Globus pallidus (tissue), 1 donor: Measurements from ENCODE around the gene OGFOD2.

Source experiments
- DNase-seq: peaks from one replicate; pipeline ENCODE4 v3.0.0-alpha.2; 2015; ENCODE audit warnings: low spot score

The OGFOD2 gene

DNA sequence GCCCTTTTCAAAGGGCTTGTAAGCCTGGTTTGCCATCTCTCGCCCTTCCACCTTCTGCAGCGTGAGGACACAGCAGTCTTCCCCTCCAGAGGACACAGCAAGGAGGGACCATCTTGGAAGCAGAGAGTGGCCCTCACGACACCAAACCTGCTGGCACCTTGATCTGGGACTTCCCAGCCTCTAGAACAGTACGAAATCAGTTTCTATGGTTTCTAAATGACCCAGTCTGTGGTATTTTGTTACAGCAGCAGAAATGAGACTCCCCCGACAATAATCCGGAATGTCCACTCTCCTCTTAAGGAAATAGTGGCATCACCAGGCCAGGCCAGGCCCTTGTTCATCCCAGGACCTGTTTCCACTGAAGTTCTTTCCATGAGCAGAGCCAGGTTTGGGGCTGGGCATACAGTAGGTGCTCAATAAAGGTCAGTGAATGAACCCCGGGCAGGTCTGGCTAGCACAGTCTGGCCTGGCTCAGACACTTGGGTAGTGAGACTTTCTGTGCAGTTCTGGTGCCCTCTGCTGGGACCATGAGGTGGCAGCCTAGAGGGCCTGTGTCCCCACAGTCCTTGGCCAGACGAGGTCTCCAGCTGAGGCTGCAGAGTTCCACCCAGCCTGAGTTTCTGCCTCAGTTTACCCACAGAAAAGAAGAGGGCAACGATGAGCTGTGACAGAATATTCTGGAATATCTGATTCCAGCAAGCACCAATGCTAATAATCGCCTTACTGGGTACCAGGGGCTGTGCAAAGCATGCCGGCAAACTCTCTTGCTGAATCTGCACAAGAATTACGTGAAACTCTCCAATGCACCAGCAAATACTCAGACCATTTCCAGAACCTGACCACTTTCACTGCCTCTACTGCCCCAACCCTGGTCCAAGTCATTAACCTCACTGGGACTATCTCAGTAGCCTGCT, 22.8 kb upstream of the OGFOD2 start:
- DNase-seq, result peak; percentile 81

DNA sequence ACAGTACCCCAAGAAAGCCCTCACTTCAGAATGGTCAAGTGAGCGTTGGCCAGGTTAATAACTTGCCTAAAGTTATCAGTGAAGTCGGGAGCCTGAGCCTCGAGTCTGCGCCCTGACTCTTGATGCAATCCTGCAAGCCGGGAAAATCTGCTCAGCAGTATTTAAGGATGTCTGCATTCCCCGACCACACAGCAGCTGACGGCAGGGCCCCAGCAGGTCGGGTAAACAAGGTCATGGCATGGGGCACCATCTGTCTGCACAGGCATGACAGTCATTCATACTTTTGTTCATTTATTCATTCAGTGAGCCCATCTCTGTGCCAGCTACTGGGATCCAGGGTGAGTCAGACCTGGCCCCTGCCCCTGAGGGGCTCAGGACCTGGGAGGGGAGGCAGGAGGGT, 19.9 kb upstream of the OGFOD2 start:
- DNase-seq, result no peak

DNA sequence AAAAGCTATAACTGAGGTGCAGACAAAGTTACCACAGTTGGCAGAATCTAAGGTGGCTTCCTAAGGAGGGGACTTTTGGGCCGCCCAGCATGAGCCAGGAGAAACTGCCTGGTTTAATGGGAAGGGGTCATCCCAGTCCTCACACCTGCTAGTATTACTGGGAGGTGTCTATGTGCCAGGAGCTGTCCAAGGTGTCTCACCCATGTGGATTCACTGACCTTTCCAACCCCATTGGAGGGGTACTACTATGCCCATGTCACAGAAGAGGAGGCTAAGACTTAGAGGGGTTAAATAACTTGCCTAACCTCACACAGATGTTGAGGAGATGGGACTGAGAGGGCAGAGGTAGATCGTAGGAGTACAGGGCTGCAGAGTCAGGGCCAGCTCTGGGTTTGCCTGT, 19.0 kb upstream of the OGFOD2 start:
- no peak for DNase-seq

DNA sequence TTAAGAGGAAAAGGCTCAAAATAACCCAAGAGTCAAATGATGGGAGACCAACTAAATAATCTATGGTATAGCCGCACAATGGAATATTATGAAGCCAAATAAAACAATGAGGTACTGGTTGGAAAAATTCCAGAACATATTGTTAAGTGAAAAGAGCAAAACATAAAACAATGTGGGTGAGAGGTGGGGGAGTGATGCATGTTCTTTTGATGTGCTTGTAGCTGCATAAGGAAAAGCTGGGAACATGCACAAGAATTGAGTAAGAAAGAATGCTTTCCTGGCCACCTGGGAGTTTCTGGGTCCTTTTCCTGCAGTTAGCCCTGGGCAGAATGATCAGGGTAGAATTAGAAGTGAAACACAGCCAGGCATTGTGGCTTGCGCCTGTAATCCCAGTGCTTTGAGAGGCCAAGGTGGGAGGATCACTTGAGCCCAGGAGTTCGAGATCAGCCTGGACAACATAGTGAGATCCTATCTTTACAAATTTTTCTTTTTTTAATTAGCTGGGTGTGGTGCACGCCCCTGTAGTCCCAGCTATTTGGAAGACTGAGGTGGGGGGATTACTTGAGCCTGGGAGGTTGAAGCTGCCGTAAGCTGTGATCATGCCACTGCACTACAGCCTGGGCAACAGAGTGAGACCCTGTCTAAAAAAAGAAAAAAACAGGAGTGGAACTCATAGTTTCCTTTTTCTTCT, 16.7 kb upstream of the OGFOD2 start:
- no peak for DNase-seq

DNA sequence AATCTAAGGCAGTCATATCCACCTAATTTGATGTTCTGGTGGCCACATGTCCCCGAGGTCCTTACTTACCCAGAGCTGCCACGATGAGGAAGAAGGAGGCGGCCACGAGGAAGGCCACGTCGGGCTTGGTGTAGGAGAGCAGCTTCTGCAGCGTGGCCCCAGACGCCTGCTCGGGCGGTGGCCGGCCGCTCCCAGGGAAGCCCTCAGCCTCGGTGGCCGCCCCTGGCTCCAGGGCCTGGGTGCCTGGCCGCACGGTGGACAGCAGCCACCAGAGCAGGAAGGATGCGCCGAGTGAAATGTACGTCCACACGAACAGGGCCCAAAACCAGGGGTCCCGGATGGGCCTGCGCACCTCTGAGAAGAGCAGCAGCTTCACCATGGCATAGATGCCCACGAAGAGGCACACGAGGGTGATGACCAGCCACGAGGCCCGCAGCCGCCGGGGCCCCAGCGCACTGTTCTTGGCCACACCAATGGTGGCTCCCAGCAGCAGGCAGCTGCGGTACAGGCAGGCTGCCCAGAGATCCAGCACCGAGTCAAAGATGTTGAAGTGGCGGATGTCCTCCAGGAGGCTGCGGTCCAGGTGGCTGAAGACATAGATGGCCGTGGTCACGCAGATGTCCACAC, 15.4 kb upstream of the OGFOD2 start:
- DNase-seq, result no peak

DNA sequence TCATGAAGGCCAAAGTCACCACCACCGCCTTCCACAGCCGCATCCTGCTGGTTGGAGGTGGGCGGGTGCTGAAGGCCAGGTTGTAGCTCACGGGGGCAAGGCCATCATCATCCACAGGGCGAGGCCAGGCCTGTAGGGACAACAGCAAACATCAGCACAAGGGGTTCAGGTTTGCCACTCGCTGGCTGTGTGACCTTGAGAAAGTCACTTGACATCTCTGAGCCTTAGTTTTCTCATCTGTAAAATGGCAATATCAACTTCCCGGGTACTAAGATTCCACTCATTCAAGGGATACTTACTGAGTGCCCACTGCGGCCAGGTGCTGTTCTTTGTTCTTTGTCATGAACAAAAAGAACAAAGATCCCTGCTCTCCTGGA, 14.9 kb upstream of the OGFOD2 start:
- no peak for DNase-seq

DNA sequence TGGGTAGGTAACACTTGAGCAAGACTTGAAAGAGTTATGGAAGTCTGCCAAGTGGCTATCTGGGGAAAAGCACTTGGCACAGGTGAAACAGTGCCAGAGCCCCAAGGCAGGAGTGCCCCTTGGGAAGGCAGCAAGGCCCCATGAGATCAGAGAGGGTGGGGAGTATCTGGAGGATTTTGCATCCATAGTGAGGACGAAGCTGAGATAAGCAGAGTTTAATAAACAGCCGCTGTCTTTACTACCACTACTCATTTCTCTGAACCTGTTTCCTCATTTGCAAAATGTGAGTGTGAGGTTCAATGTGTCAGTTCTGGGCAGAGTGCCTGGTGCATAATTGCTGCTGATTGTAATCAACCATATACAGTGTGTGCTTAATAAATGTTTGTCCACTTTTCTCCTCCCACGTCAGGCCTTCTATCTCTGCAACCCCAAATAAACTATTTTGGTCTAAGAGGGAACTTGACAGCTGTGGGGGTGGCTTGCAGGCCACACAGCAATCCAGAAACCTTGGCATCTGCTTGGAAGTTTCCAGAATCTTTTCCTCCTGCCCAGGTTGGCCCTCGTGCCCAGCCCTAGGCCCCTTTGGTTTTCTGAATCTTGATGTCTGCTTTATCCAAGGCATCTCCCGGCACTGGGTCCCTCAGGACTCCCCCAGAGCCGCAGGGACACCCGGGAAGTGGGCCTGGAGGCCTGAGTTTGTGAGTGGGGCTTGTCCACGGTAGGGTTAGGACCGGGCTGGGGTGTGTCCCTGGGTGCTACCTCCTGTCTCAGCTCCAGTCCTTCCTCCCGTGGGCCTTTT, 13.3 kb upstream of the OGFOD2 start:
- no peak for DNase-seq

DNA sequence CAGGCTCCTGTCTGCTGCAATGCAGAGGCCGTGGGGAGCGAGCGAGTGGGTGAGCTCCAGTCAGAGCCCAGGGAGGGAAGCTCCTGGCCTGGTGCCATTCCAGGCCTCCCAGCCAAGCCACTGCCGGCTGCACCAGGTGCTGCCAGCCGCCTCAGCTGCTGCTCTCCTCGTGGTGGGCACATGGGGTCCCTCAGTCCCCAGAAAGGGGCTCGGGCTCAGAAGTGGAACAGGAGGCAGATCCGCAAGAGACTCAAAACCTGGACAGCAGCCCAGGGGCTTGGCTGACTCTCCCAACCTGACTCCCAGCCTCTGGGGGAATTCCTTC, 11.1 kb upstream of the OGFOD2 start:
- peak; percentile 34 for DNase-seq

DNA sequence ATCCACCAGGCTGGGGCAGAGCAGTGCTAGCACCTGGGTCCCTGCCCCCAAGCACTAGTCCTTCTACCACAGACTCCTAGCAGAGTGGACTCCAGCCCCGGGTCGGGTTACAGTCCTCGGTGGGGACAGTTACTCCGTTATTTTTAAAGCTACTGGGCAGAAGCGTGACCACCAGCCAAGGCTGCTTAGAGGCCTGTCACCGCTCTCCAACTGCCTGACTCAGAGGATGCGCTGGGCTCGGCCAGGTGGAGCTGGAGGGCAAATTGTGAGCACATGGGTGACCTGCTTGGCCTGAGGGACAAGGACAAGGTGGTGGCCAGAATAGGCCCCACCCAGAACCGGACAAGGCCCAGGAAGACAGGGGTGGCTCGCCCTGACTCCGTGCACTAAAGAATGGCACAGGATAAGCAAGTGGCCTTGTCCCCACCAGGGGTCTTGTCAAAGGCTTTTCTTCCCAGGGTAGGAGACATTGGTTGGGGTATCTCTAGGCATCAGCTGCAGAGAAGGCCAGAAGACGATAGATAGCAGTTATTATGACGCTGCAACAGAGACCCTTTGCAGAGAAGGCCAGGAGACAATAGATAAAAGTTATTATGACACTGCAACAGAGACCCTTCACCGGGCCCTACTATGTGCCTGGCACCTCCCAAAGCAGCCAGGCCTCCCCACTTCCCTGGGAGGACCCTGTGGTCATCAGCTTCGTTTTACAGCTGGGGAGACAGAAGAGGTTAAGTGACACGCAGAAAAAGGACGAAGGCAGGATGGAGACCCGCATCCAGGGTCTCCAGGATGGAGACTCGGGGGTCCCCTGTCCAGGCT, 10.4 kb upstream of the OGFOD2 start:
- no peak for DNase-seq

DNA sequence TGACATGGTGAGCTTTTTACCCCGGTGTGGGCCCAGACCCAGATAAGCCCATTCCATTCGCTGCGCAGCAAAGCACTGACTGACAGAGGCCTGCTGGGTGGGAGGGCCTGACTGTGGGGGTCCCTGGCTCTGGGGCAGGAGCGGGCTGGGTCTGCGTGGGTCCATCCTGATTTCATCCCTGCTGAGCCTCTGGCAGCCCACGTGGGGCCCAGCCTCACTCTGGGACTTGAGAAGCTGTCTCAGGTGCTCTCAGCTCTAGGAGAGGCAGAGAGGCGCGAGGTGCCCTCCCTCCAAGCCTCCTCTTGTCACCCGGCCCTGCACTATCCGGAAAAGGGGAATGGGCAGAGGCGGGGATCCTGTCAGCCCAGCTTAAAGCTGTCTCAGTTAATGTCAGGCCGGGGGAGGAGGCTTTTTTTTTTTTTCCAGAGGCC, 9.7 kb upstream of the OGFOD2 start:
- DNase-seq, result no peak

DNA sequence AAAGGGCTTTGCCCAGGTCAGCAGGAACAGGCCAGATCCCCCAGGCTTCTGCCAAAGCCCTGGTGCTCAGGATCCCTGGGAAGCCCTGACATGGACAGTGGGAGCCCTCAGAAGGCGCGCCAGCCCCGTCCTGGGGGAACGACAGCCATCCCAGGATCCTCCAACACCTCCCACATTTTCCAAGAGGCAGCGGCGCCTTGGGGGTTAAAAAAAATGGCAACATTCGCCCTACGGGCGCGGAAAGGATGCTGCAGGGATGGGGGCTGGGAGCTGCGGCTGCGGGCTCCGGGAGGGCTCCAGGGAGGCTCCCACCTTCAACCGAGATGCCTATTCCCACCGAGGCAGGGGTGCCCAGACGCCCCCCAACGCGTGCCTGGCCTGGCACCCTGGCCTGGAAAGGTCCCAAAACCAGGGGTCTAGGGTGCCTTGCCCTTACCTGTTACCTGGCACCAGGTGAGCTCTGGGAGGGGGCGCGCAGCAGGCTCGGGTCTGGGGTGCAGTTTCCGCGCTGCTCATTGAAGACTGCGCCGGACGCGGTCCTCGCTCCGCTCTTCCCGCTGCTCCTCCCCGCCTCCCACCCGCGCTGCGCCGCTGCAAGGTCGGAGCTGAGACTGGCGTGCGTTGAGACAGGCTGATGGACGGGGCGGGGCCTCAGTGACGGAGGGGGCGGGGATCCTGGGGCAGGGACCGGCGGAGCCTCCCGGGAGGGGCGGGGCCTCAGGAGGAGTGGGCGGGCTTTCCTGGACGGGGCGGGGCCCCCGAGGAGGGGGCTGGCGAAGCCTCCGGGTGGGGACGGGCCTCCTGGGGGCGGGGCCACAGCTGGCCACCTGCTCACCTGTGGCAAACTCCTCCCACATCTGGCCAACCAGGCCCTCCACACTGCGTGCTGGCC, 8.9 kb upstream of the OGFOD2 start, which contains the start of gene ABCB9:
Gene ABCB9, minus strand, starts transcription at position 613 of the 892 bp plus-strand sequence. CDS start 6,228 bp downstream, outside the sequence.
- peak; percentile 90 for DNase-seq

DNA sequence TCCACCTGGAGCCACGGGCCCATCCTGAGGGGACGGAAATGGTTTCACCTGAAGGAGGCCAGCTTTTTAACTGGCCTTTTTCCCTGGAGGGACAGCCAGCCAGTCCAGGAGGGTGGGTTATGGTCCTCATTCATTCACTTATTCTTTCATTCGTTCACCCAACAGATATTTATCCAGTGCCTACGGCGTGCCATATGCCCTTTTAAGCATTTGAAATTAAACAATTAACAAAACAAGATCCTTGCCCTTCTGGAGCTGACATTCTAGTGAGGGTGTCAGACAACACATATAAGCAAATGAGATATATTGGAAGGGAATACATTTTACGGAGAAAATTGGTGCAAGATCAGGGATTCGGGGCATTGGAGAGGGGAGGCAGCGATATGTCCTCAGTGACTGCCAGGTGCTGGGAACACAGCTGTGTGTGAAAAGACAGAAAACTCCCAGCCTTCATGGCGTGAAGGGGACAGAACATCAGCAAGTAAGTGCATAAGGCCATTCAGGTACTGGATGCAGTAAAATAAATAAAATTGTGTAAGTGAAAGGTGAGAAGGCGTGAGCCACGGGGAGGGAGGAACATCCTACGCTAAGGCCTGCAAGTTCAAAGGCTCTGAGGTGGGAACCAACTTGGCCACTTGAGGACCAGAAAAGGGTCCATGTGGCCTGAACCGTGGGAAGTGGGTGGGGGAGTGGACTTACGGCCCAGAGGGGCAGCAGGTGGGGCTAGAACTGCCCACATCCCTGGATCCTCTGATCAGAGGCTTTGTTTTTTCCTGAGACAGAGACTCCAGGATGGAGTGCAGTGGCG, 8.1 kb upstream of the OGFOD2 start:
- no peak for DNase-seq

DNA sequence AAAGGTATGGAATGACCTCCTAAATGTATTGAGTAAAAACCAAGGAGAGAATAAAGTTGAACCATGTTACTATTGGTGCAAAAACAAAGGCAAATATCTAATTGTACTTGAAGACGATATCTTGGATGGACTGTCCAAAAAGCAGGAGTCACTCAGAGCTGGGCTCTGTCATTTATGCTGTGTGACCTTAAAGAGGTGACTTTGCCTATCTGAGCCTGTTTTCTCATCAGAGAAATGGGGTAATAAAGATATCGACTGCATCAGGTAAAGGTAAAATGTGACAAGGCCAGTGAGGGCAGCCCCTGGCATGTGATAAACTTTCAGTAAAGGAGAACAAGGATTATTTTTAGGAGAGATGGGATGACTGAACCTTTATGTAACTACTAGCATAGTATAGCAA, 6.9 kb upstream of the OGFOD2 start:
- no peak for DNase-seq

DNA sequence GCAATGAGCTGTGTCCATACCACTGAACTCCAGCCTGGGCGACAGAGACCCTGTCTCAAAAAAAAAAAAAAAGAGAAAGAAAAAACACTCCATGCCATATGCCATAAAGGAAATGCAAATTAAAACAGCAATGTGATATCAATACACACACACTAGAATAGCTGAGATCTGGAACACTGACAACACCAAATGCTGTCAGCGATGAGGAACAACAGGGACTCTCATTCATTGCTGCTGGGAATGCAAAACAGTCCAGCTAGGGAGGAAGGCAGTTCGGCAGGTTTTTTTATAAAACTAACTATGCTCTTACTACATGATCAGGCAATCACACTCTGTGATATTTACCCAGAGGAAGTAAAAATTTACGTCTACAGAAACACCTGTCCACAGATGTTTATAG, 5.4 kb upstream of the OGFOD2 start:
- DNase-seq, result peak; percentile 80

DNA sequence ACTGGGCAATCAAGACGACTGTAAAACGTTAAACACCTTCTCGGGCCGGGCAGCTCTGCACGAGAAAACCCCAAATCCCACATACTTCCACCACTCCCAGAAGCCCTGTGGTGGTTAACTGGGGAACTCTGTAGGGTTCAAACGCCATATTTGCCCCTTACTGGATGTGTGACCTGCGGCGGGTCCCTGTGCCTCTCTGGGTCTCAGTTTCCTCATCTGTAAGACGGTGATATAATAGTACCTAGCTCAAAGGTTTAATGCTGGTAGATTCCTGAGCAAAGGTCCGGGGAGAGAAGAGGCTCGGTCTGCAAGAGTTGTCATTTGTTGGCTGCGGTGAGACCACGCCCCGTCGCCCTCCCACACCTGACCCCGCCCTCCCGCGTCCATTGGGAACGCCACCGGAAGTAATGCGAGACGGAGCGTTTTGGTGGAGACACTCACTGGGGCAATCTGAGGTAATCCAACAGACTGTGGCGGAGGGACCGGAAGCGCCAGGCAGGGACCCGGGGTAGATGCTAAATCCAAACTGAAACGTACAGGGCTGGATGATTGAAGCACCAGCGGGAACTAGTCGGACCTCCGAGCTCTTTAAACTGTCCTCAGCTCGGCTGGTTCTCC, 661 bp upstream of the OGFOD2 start:
- peak; percentile 98 for DNase-seq

DNA sequence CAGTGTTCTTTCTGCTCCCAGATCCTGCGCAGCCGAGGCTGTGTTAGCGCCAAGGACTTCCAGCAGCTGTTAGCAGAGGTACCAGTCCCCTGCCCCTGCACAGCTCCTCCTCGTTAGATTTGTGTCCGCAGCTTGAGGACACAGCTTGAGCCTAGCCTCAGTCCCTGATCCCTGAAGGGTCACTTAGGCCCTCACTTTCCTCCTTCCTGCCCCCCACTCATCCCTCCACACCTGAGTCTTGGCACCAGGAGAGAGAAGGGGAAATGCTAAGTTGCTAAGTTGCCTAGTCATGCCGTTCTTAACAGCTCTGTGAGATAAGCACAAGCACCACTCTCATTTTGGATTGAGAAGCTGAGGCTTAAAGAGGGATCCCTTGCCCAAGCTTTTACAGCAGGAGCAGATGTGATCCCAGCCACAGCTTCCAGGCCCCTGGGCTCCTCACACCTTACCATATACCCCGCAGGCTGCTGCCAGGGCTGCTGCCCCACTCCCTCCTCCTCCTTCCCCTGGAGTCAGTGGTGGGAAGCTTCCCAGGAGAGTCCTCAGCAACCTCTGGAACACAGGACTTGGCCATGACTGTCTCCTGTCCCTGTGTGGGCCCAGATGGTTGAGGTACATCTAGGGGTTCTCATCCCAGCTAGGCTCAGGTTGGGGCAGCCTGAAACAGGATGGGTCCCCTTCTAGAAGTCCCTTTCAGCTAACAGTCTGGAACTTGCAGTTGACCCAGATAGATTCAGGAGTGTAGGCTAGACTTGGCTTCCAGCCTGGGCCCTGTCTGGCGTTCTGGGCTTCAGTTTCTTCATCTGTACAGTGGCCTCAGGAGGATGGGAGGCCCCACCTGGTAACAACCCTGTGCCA, 975 bp downstream of the OGFOD2 start:
- DNase-seq, result no peak

DNA sequence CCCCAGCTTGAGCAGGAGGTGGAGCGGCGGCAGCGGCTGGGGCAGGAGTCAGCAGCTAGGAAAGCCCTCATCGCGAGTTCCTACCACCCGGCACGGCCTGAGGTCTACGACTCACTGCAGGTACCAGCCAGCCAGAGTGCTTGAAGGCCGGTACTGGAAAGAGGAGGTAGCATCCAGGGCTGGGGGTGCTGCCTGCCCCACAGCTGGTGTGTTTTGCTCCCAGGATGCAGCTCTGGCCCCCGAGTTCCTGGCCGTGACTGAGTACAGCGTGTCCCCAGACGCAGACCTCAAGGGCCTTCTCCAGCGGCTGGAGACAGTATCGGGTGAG, 1.6 kb downstream of the OGFOD2 start:
- no peak for DNase-seq

DNA sequence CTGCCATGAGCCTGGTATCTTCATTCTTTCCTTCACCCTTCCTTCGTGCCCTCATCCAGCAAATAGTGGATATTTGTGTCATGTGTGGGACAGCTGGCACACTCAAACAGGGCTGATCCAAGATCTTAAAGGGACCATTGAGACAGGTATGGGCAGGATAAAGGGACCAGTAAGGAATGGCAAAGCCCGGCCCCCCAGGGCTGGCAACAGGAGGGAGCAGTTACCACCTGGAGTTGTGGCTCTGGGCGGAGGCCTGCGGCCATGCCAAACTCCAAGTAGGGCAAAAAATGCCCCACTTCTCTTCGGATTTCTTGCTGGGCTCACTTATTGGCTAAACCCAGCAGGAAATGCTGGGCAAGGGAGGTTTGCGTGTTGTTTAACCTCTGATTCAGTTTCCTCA, 2.1 kb downstream of the OGFOD2 start:
- DNase-seq, result no peak
